HepG2 (cell line): ENCODE measurements around the gene APOA1. TPM values are rescaled to one million over a fixed set of nuclear protein-coding genes. Genes with fewer than 3 reads are reported as not detected.

Experiments used
- ATAC-seq: fragments of 200-7000 bp; cut with Tn5 transposase; 3 replicates; pipeline ENCODE4 v1.9.1; 2020; ENCODE audit warnings: mild to moderate bottlenecking, moderate library complexity
- BruUV-seq: library from RNA; stranded (reverse); fragments of 400-500 nt; replicated peaks from 2 replicates; lab custom pipeline; 2021; lab: Mats Ljungman, UMichigan
- CTCF ChIA-PET: fragments of 300-600 bp; formaldehyde crosslinking; extraction: SDS; loops from one replicate; lab custom pipeline; 2021; ENCODE audit warnings: low total read pairs, inconsistent platforms, low intra/inter-chr PET ratio; lab: Yijun Ruan, JAX
- POLR2A ChIA-PET: fragments of 350-600 bp; sonication (Branson Sonifier 250); formaldehyde crosslinking; loops from one replicate; lab custom pipeline; 2020; ENCODE audit warnings: antibody characterized with exemption, inconsistent platforms; lab: Yijun Ruan, JAX
- DNase-seq: peaks from one replicate; pipeline ENCODE4 v3.0.0-alpha.2; 2015; ENCODE audit warnings: low spot score
- FAIRE-seq: peaks from 3 replicates; lab custom pipeline; 2011; peaks lifted over from hg19 to GRCh38; lab: Jason Lieb, UNC
- H2AFZ ChIP-seq: one replicate; pipeline ENCODE4 v1.6.1; 2011; ENCODE audit warnings: low read length, inconsistent platforms
- H3K27ac ChIP-seq: fragments of 300-600 bp; 3 replicates; pipeline ENCODE4 v1.8.0; 2011; ENCODE audit warnings: mixed run types, mild to moderate bottlenecking, mixed read lengths, low read length, inconsistent platforms; ENCODE audit not compliant: insufficient read depth; ENCODE audit errors: extremely low read length
- H3K27me3 ChIP-seq, 2 experiments: fragments of 200-600 bp in 1 of 2; 2 replicates in 1 of 2; 3 replicates in 1 of 2; pipeline versions ENCODE4 v1.6.0 to v1.8.0; 2011; ENCODE audit warnings: low read length in 2 of 2, mild to moderate bottlenecking in 2 of 2, moderate library complexity in 2 of 2, inconsistent platforms in 1 of 2; ENCODE audit not compliant: insufficient read depth in 2 of 2, control insufficient read depth in 1 of 2
- H3K36me3 ChIP-seq, 2 experiments: fragments of 200-600 bp in 1 of 2; replicated peaks in 1 of 2; 2 replicates in 1 of 2; 3 replicates in 1 of 2; pipeline versions ENCODE4 v1.5.1 to v1.8.0; 2011; ENCODE audit warnings: low read length in 2 of 2, inconsistent platforms in 1 of 2; ENCODE audit not compliant: insufficient read depth in 2 of 2, control insufficient read depth in 1 of 2
- H3K4me1 ChIP-seq: 2 replicates; pipeline ENCODE4 v1.5.1; 2012; ENCODE audit warnings: low read length, inconsistent platforms; ENCODE audit not compliant: insufficient read depth
- H3K4me2 ChIP-seq: 2 replicates; pipeline ENCODE4 v1.6.0; 2011; ENCODE audit warnings: low read depth, low read length, inconsistent platforms
- H3K4me3 ChIP-seq, 3 experiments: fragments of 200-600 bp in 1 of 3; sonication (generic), shearing (Covaris generic) in 1 of 3; replicated peaks in 1 of 3; 2 replicates each; pipeline ENCODE4 v1.5.1; 2011 to 2016; ENCODE audit warnings: low read length in 3 of 3, inconsistent platforms in 2 of 3, low read depth in 2 of 3, mild to moderate bottlenecking in 2 of 3, control low read depth in 1 of 3, mixed read lengths in 1 of 3; ENCODE audit not compliant: insufficient read depth in 1 of 3
- H3K79me2 ChIP-seq: one replicate; pipeline ENCODE4 v1.6.1; 2011; ENCODE audit warnings: low read length, inconsistent platforms; ENCODE audit not compliant: insufficient read depth
- H3K9ac ChIP-seq: 2 replicates; pipeline ENCODE4 v1.6.0; 2011; ENCODE audit warnings: mild to moderate bottlenecking, low read depth, low read length, inconsistent platforms; ENCODE audit not compliant: insufficient read depth
- H3K9me3 ChIP-seq: 2 replicates; pipeline ENCODE4 v1.5.1; 2012; ENCODE audit warnings: mild to moderate bottlenecking, low read length
- H4K20me1 ChIP-seq: 2 replicates; pipeline ENCODE4 v1.6.0; 2011; ENCODE audit warnings: inconsistent platforms, mild to moderate bottlenecking, low read length, moderate library complexity; ENCODE audit not compliant: insufficient read depth
- CCDC6 ChIP-seq: sonication (generic); formaldehyde crosslinking; IDR thresholded peaks from 2 replicates; pipeline ENCODE4 v1.8.1; 2022; ENCODE audit warnings: mild to moderate bottlenecking, missing genetic modification reagents, moderate library complexity
- MEIS1 ChIP-seq: sonication (generic); formaldehyde crosslinking; IDR thresholded peaks from 2 replicates; pipeline ENCODE4 v1.9.0; 2021; ENCODE audit warnings: mild to moderate bottlenecking, missing genetic modification reagents, moderate library complexity, borderline replicate concordance
- NCOA5 ChIP-seq: sonication (generic); formaldehyde crosslinking; IDR thresholded peaks from 2 replicates; pipeline ENCODE4 v1.4.0; 2020; ENCODE audit warnings: missing genetic modification reagents
- PHF21A ChIP-seq: sonication (generic); formaldehyde crosslinking; IDR thresholded peaks from 2 replicates; pipeline ENCODE4 v1.5.0; 2020; ENCODE audit warnings: mild to moderate bottlenecking, missing genetic modification reagents
- PHF5A ChIP-seq: IDR thresholded peaks from one replicate; pipeline ENCODE4 v1.6.1; 2018; ENCODE audit warnings: low read depth, missing genetic modification reagents; ENCODE audit not compliant: unreplicated experiment
- RBM22 ChIP-seq: fragments of 200-400 bp; formaldehyde crosslinking; optimal IDR thresholded peaks from 2 replicates; pipeline ENCODE3; 2017; ENCODE audit warnings: mild to moderate bottlenecking, low read length, moderate library complexity
- THYN1 ChIP-seq: sonication (generic); formaldehyde crosslinking; IDR thresholded peaks from 2 replicates; pipeline ENCODE4 v1.8.1; 2023; ENCODE audit warnings: low read depth, mild to moderate bottlenecking, moderate library complexity, missing genetic modification reagents, borderline replicate concordance
- TMF1 ChIP-seq: sonication (generic); formaldehyde crosslinking; IDR thresholded peaks from 2 replicates; pipeline ENCODE4 v1.8.1; 2022; ENCODE audit warnings: low read depth, missing genetic modification reagents
- ZFP1 ChIP-seq: IDR thresholded peaks from 2 replicates; pipeline ENCODE4 v1.6.1; 2016
- WGBS: methylation state at CpG from one replicate; pipeline ENCODE4 v1.1.6; 2017; ENCODE audit warnings: low lambda C conversion rate; 5-methylcytosine and 5-hydroxymethylcytosine counted together
- in situ Hi-C: cut with HindIII; loops from 2 replicates; pipeline ENCODE4 v1.10.0; 2017; ENCODE audit warnings: low pct_unique_long_range_greater_than_20kb; ENCODE audit not compliant: extremely low pct_ligation_motif_present
- intact Hi-C: fragments of 100-400 bp; cut with micrococcal nuclease; formaldehyde crosslinking; loops from one replicate; pipeline ENCODE4 v1.10.0; 2022; ENCODE audit not compliant: unreplicated experiment
- polyA plus RNA-seq, 8 experiments: library from polyadenylated mRNA; depleted of rRNA in 3 of 8; stranded (reverse) in 7 of 8; unstranded in 1 of 8; fragments of >200 nt; fragmentation: Illumina TruSeq in 4 of 8; extraction: Trizol in 4 of 8; gene quantifications; 2 replicates each; pipeline versions ENCODE4 v1.2.1 to v1.2.3, GENCODE V29; 2011 to 2016; ENCODE audit warnings: low read depth in 4 of 8, missing spikeins in 1 of 8, mixed read lengths in 1 of 8; ENCODE audit not compliant: insufficient read depth in 1 of 8
- total RNA-seq, 5 experiments: library from RNA; depleted of rRNA; stranded (reverse); fragments of >200 nt; fragmentation: Illumina TruSeq; extraction: Trizol; gene quantifications; 2 replicates each; pipeline ENCODE4 v1.2.3, GENCODE V29; 2016; ENCODE audit warnings: low read depth in 1 of 5
- TF ChIP-seq, protein P1 (sequence below): sonication (generic); formaldehyde crosslinking; IDR thresholded peaks from 2 replicates; pipeline ENCODE4 v1.4.0; 2020; ENCODE audit warnings: missing genetic modification reagents
- TF ChIP-seq, protein P2 (sequence below): sonication (generic); formaldehyde crosslinking; IDR thresholded peaks from 2 replicates; pipeline ENCODE4 v1.9.0; 2021; ENCODE audit warnings: missing genetic modification reagents, borderline replicate concordance

The APOA1 gene
- total and polyA plus RNA-seq, 2 of the 13 experiments (the other 11 are each of a cell fraction or from before 2014, with no cell fraction given) = 1,973 to 5,485 TPM

- no TSS peak for BruUV-seq
- ATAC-seq (no peak), DNase-seq (no peak), FAIRE-seq (no peak)
- ChIA-PET CTCF (no interaction called here), POLR2A (no interaction called here)
- Histone ChIP-seq H3K27ac (no peak overlapping the region), H3K9ac (no peak overlapping the region), H2AFZ (no peak overlapping the region), H3K4me3 (no peak overlapping the region), H3K79me2 (no peaks in the 10 kb centered on the region), H3K27me3 (no peaks in the 10 kb centered on the region), H3K4me1 (peaks cover 6% of the 10 kb centered on the region), H3K9me3 (no peaks in the 10 kb centered on the region), H3K36me3 (peaks cover 24 to 73% of the 10 kb centered on the region in 2 experiments), H3K4me2 (no peak overlapping the region), H4K20me1 (no peaks in the 10 kb centered on the region)
- in situ Hi-C loops (no loop called here), intact Hi-C loops (no loop called here)
- TF ChIP-seq PHF21A (CRISPR knock-in tag) (no peak), TMF1 (CRISPR knock-in tag) (no peak), PHF5A (CRISPR knock-in tag) (no peak), THYN1 (CRISPR knock-in tag) (no peak), RBM22 (no peak), CCDC6 (no peak), NCOA5 (CRISPR knock-in tag) (no peak), ZFP1 (no peak), MEIS1 (CRISPR knock-in tag) (no peak)
- TF ChIP-seq, protein P1, sequence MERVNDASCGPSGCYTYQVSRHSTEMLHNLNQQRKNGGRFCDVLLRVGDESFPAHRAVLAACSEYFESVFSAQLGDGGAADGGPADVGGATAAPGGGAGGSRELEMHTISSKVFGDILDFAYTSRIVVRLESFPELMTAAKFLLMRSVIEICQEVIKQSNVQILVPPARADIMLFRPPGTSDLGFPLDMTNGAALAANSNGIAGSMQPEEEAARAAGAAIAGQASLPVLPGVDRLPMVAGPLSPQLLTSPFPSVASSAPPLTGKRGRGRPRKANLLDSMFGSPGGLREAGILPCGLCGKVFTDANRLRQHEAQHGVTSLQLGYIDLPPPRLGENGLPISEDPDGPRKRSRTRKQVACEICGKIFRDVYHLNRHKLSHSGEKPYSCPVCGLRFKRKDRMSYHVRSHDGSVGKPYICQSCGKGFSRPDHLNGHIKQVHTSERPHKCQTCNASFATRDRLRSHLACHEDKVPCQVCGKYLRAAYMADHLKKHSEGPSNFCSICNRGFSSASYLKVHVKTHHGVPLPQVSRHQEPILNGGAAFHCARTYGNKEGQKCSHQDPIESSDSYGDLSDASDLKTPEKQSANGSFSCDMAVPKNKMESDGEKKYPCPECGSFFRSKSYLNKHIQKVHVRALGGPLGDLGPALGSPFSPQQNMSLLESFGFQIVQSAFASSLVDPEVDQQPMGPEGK (CRISPR knock-in tag) = no peak
- TF ChIP-seq, protein P2, sequence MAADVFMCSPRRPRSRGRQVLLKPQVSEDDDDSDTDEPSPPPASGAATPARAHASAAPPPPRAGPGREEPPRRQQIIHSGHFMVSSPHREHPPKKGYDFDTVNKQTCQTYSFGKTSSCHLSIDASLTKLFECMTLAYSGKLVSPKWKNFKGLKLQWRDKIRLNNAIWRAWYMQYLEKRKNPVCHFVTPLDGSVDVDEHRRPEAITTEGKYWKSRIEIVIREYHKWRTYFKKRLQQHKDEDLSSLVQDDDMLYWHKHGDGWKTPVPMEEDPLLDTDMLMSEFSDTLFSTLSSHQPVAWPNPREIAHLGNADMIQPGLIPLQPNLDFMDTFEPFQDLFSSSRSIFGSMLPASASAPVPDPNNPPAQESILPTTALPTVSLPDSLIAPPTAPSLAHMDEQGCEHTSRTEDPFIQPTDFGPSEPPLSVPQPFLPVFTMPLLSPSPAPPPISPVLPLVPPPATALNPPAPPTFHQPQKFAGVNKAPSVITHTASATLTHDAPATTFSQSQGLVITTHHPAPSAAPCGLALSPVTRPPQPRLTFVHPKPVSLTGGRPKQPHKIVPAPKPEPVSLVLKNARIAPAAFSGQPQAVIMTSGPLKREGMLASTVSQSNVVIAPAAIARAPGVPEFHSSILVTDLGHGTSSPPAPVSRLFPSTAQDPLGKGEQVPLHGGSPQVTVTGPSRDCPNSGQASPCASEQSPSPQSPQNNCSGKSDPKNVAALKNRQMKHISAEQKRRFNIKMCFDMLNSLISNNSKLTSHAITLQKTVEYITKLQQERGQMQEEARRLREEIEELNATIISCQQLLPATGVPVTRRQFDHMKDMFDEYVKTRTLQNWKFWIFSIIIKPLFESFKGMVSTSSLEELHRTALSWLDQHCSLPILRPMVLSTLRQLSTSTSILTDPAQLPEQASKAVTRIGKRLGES = no peak
- WGBS = 100% methylated on average over 5 of the region's 5 CpGs
Measured at GRCh38 chr11:116864531-116864930, 27.1 kb upstream of the APOA1 start.
